ENCODE results near the gene FNDC5.
A peak's percentile ranks its signal among the peaks of the same experiment; 100 is the strongest.

The FNDC5 gene

GRCh38 chr1:32881291-32881690, 10.6 kb upstream of the FNDC5 start:
- H3K27me3 Mint-ChIP-seq, result peaks cover 72% of the 10 kb centered on the region
- H3K9me3 Mint-ChIP-seq, result no peaks in the 10 kb centered on the region
- DNase-seq (no peak), ATAC-seq (no peak)
- peaks cover 9% of the 10 kb centered on the region for H3K4me1 Mint-ChIP-seq
- no peak overlapping the region for H3K4me3 Mint-ChIP-seq
- H3K27ac Mint-ChIP-seq, result no peak overlapping the region

DNA sequence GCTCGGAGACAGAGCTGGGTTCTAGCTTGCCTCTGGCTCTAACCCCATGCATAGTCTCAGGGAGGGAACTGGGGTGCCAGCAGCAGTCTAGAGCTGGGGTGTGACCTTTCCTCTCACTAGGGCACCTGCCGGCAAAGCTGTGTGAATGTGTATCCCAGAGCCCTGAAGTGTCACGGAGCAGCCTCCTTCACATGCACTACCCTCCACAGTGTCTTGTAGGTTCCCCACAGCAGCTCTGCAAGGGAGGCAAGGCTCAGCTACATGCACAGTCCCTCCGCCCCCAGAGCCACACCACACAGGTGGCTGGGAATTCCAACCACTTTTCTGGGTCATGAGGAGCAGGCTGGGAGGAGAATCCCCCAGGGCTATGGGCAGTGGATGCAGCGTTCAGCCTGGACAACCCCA, 7.9 kb upstream of the FNDC5 start:
- Mint-ChIP-seq H3K4me1 (no peaks in the 10 kb centered on the region), H3K4me3 (no peak overlapping the region), H3K9me3 (no peaks in the 10 kb centered on the region), H3K27me3 (peaks cover 66% of the 10 kb centered on the region), H3K27ac (no peak overlapping the region)
- DNase-seq (no peak), ATAC-seq (no peak)

GRCh38 chr1:32878183-32878582, 7.5 kb upstream of the FNDC5 start:
- DNase-seq, result no peak

GRCh38 chr1:32877211-32878110, 6.7 kb upstream of the FNDC5 start:
- Mint-ChIP-seq H3K27ac (no peak overlapping the region), H3K4me1 (no peaks in the 10 kb centered on the region), H3K27me3 (peaks cover 64% of the 10 kb centered on the region), H3K4me3 (no peak overlapping the region), H3K9me3 (no peaks in the 10 kb centered on the region)
- no peak for DNase-seq
- no peak for ATAC-seq

More at GRCh38 chr1:32878183-32878582, 7.5 kb upstream of the FNDC5 start:
- Mint-ChIP-seq H3K27me3 (peaks cover 61% of the 10 kb centered on the region), H3K4me3 (no peak overlapping the region), H3K27ac (no peak overlapping the region), H3K9me3 (no peaks in the 10 kb centered on the region), H3K4me1 (no peaks in the 10 kb centered on the region)
- no peak for ATAC-seq

GRCh38 chr1:32876341-32877210, 5.9 kb upstream of the FNDC5 start:
- DNase-seq, result peak; percentile 72 to 76
- Mint-ChIP-seq H3K9me3 (no peaks in the 10 kb centered on the region), H3K4me3 (no peak overlapping the region), H3K4me1 (no peaks in the 10 kb centered on the region), H3K27ac (no peak overlapping the region), H3K27me3 (peaks cover 65% of the 10 kb centered on the region)
- peak; percentile 87 for ATAC-seq

- Mint-ChIP-seq H3K9me3 (no peaks in the 10 kb centered on the region), H3K27ac (no peak overlapping the region), H3K27me3 (peaks cover 63% of the 10 kb centered on the region), H3K4me3 (no peak overlapping the region), H3K4me1 (peaks cover 3% of the 10 kb centered on the region)
- DNase-seq (no peak), ATAC-seq (no peak)
These were observed 4.4 kb upstream of the FNDC5 start for GRCh38 chr1:32874860-32875752.

- H3K27me3 Mint-ChIP-seq, result peaks cover 79% of the 10 kb centered on the region
- DNase-seq (no peak), ATAC-seq (no peak)
- no peak overlapping the region for H3K4me3 Mint-ChIP-seq
- H3K27ac Mint-ChIP-seq, result no peak overlapping the region
- H3K4me1 Mint-ChIP-seq, result peaks cover 10% of the 10 kb centered on the region
- H3K9me3 Mint-ChIP-seq, result no peaks in the 10 kb centered on the region
These were observed 2.8 kb upstream of the FNDC5 start for GRCh38 chr1:32873484-32873883.

- Mint-ChIP-seq H3K4me3 (no peak overlapping the region), H3K9me3 (no peaks in the 10 kb centered on the region), H3K4me1 (peaks cover 10% of the 10 kb centered on the region), H3K27ac (no peak overlapping the region), H3K27me3 (peaks cover 70% of the 10 kb centered on the region)
- DNase-seq (no peak), ATAC-seq (no peak)
These were observed 1.4 kb upstream of the FNDC5 start for GRCh38 chr1:32872192-32872460.

GRCh38 chr1:32871364-32872191, 866 bp upstream of the FNDC5 start:
- ATAC-seq (peak; percentile 13), DNase-seq (no peak)
- peaks cover 70% of the 10 kb centered on the region for H3K27me3 Mint-ChIP-seq
- no peaks in the 10 kb centered on the region for H3K9me3 Mint-ChIP-seq
- no peak overlapping the region for H3K27ac Mint-ChIP-seq
- peak overlapping the region; percentile 47 to 66 for H3K4me3 Mint-ChIP-seq
- H3K4me1 Mint-ChIP-seq, result peaks cover 10% of the 10 kb centered on the region

- Mint-ChIP-seq H3K9me3 (no peaks in the 10 kb centered on the region), H3K27me3 (peaks cover 55% of the 10 kb centered on the region), H3K4me3 (peak overlapping the region; percentile 54 to 79), H3K4me1 (peaks cover 10% of the 10 kb centered on the region), H3K27ac (no peak overlapping the region)
- DNase-seq (no peak), ATAC-seq (peak; percentile 44)
These were observed 643 bp downstream of the FNDC5 start for GRCh38 chr1:32869923-32870614.

DNA sequence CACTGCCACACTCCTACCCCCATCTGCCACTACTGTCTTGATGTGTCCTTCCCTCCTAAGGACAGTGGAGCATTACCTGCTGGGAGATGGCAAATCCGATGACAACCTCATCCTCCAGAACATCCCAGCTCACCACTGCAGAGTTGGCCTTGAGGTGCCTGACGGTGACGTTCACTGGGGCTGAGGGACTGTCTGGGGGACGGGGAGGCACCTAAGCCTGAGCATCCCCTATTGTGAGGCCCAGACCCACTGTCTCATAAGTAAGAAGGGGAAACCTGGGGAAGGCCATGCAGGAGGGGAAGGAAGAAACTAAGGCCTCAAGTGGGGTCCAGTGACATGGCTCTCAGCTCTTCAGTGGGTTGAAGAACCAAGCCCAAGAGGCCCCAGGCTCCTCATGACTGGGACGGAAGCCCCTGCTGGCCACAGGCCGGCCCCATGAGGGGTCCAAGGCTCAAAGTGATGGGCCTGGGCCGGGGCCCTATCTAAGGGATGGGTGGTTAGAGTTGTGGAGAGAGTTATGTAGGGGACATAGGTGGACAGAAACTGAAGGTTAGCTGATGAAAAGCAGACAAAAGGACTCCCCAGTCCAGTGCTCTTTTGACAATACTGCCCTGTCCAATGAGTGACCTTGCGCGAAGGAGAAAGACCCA, 1.8 kb downstream of the FNDC5 start:
- Mint-ChIP-seq H3K4me3 (no peak overlapping the region), H3K4me1 (peaks cover 10% of the 10 kb centered on the region), H3K9me3 (no peaks in the 10 kb centered on the region), H3K27me3 (peaks cover 47% of the 10 kb centered on the region), H3K27ac (peak overlapping the region in 1 of 2 donors; percentile 61)
- DNase-seq (no peak), ATAC-seq (no peak)

GRCh38 chr1:32868085-32868484, 2.6 kb downstream of the FNDC5 start:
- peaks cover 10% of the 10 kb centered on the region for H3K4me1 Mint-ChIP-seq
- no peak overlapping the region for H3K27ac Mint-ChIP-seq
- ATAC-seq, result no peak
- no peak overlapping the region for H3K4me3 Mint-ChIP-seq
- DNase-seq, result no peak
- no peaks in the 10 kb centered on the region for H3K9me3 Mint-ChIP-seq
- H3K27me3 Mint-ChIP-seq, result peaks cover 46% of the 10 kb centered on the region

GRCh38 chr1:32867671-32868070, 3.0 kb downstream of the FNDC5 start:
- Mint-ChIP-seq H3K27ac (no peak overlapping the region), H3K4me3 (no peak overlapping the region), H3K9me3 (no peaks in the 10 kb centered on the region), H3K27me3 (peaks cover 42% of the 10 kb centered on the region), H3K4me1 (peaks cover 10% of the 10 kb centered on the region)
- DNase-seq (no peak), ATAC-seq (no peak)

DNA sequence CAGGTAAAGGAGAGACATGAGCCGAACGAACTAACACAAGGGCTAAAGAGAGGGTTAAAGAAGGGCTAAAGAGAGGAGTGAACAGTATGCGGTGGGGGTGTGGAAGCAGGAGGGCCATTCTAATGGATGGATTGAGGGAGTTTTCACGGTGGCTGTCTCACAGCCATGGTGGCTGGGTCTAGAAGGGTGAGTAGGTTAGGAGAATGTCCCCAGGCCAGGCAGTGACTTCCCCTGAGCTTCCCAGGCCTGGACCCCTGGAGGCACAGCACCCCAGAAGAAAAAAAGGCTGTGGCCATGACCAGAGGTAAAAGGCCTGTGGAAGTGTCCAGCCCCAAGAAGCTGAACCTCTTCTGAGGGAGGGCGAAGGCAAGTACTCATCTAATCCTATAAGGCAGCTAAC, 3.6 kb downstream of the FNDC5 start:
- Mint-ChIP-seq H3K4me3 (no peak overlapping the region), H3K27me3 (peaks cover 37% of the 10 kb centered on the region), H3K9me3 (no peaks in the 10 kb centered on the region), H3K4me1 (peaks cover 10% of the 10 kb centered on the region), H3K27ac (peak overlapping the region in 1 of 2 donors; percentile 37)
- ATAC-seq (no peak), DNase-seq (no peak)
